GM06990 (cell line): ENCODE results near the gene MTUS2.

Experiments
- DNase-seq: peaks from one replicate; pipeline ENCODE4 v3.0.0-alpha.2; 2011; ENCODE audit not compliant: insufficient read length; ENCODE audit errors: extremely low read depth
- H3K27me3 ChIP-seq: replicated peaks from 2 replicates; pipeline ENCODE4 v1.6.0; 2011; ENCODE audit warnings: low read length; ENCODE audit not compliant: control insufficient read depth, insufficient read depth
- H3K36me3 ChIP-seq: 2 replicates; pipeline ENCODE4 v1.5.1; 2011; ENCODE audit warnings: low read length; ENCODE audit not compliant: control insufficient read depth, insufficient read depth
- H3K4me3 ChIP-seq: replicated peaks from 2 replicates; pipeline ENCODE4 v1.5.1; 2011; ENCODE audit warnings: low read depth, mild to moderate bottlenecking, control low read depth, low read length
- TF ChIP-seq, protein P1 (sequence below): IDR thresholded peaks from 2 replicates; pipeline ENCODE4 v1.5.1; 2011; ENCODE audit warnings: low read length, control low read depth, mild to moderate bottlenecking, inconsistent platforms; ENCODE audit not compliant: insufficient read depth, poor library complexity, severe bottlenecking

The MTUS2 gene

GRCh38 chr13:29458419-29458818 lies 638.3 kb downstream of the MTUS2 start:
- Histone ChIP-seq H3K36me3 (no peaks in the 10 kb centered on the region), H3K4me3 (no peak overlapping the region), H3K27me3 (no peaks in the 10 kb centered on the region)
- TF ChIP-seq, protein P1, sequence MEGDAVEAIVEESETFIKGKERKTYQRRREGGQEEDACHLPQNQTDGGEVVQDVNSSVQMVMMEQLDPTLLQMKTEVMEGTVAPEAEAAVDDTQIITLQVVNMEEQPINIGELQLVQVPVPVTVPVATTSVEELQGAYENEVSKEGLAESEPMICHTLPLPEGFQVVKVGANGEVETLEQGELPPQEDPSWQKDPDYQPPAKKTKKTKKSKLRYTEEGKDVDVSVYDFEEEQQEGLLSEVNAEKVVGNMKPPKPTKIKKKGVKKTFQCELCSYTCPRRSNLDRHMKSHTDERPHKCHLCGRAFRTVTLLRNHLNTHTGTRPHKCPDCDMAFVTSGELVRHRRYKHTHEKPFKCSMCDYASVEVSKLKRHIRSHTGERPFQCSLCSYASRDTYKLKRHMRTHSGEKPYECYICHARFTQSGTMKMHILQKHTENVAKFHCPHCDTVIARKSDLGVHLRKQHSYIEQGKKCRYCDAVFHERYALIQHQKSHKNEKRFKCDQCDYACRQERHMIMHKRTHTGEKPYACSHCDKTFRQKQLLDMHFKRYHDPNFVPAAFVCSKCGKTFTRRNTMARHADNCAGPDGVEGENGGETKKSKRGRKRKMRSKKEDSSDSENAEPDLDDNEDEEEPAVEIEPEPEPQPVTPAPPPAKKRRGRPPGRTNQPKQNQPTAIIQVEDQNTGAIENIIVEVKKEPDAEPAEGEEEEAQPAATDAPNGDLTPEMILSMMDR, result no peak
- no peak for DNase-seq

DNA sequence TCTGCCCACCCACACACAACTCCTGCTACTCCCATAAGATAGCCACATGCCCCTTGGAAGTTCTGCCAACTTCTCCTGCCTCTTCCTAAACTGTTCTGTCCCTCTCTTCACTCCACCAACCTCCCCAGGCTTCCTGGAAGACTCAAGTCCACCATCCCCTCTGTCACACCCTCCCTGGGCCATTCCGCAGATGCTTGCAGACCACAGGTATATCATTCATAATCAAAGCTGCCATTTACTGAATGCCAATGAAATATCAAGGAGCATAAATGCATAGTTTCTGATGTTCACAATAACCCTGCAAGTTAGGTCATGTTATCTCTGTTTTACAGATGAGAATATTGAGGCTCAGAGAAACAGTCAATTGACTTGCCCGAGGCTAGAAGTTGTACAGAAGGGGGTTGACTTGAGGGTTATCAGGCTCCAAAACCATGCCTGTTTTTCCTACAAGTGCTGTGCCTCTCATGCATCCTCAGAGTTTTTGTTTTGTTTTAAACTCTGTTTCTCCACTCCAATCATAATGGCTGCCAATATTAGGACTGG lies 639.7 kb downstream of the MTUS2 start:
- Histone ChIP-seq H3K27me3 (no peaks in the 10 kb centered on the region), H3K4me3 (no peak overlapping the region), H3K36me3 (no peaks in the 10 kb centered on the region)
- TF ChIP-seq, protein P1, result no peak
- DNase-seq, result no peak

GRCh38 chr13:29464105-29464679 lies 644.1 kb downstream of the MTUS2 start:
- H3K27me3 ChIP-seq, result no peaks in the 10 kb centered on the region; the same call in 1 of the 2 replicates
- DNase-seq, result no peak
- TF ChIP-seq, protein P1, result no peak
- no peak overlapping the region for H3K4me3 ChIP-seq
- H3K36me3 ChIP-seq, result no peaks in the 10 kb centered on the region

- no peaks in the 10 kb centered on the region; the same call in 1 of the 2 replicates for H3K27me3 ChIP-seq
- TF ChIP-seq, protein P1, result no peak
- DNase-seq, result no peak
- H3K36me3 ChIP-seq, result no peaks in the 10 kb centered on the region
- H3K4me3 ChIP-seq, result no peak overlapping the region
Measured at GRCh38 chr13:29465741-29466293, 645.7 kb downstream of the MTUS2 start.

DNA sequence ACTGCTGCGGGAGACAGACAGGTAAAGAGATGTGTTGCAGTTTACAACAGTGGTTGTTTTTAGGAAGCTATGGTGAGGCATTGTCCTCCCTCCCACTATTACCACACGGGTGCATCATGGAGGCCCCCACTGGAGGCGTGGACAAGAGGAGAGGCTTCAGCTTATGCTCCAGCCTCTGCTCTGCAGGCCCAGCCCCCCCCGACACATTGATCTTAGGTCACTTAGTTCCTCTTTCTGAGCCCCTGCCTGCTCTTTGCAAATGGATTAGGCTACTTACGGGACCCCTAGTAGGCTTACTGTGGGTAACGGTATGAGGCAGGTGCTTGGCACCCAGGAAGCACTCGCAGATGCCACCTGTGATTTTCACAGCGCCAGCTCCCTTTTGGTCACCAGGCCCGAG lies 651.4 kb downstream of the MTUS2 start:
- H3K4me3 ChIP-seq, result no peak overlapping the region
- TF ChIP-seq, protein P1, result no peak
- no peaks in the 10 kb centered on the region for H3K36me3 ChIP-seq
- no peak for DNase-seq
- no peaks in the 10 kb centered on the region; the same call in 1 of the 2 replicates for H3K27me3 ChIP-seq
